ENCODE results near the gene SLC25A36. TPM values are rescaled to one million over a fixed set of nuclear protein-coding genes. Genes with fewer than 3 reads are reported as not detected.

The SLC25A36 gene, protein sequence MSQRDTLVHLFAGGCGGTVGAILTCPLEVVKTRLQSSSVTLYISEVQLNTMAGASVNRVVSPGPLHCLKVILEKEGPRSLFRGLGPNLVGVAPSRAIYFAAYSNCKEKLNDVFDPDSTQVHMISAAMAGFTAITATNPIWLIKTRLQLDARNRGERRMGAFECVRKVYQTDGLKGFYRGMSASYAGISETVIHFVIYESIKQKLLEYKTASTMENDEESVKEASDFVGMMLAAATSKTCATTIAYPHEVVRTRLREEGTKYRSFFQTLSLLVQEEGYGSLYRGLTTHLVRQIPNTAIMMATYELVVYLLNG
- 39.6 TPM for polyA plus RNA-seq (2013, experiment 1 of 2; ENCODE audit: insufficient read length)
- polyA plus RNA-seq (2013, experiment 2 of 2; ENCODE audit: insufficient read length) = 39.6 TPM

DNA sequence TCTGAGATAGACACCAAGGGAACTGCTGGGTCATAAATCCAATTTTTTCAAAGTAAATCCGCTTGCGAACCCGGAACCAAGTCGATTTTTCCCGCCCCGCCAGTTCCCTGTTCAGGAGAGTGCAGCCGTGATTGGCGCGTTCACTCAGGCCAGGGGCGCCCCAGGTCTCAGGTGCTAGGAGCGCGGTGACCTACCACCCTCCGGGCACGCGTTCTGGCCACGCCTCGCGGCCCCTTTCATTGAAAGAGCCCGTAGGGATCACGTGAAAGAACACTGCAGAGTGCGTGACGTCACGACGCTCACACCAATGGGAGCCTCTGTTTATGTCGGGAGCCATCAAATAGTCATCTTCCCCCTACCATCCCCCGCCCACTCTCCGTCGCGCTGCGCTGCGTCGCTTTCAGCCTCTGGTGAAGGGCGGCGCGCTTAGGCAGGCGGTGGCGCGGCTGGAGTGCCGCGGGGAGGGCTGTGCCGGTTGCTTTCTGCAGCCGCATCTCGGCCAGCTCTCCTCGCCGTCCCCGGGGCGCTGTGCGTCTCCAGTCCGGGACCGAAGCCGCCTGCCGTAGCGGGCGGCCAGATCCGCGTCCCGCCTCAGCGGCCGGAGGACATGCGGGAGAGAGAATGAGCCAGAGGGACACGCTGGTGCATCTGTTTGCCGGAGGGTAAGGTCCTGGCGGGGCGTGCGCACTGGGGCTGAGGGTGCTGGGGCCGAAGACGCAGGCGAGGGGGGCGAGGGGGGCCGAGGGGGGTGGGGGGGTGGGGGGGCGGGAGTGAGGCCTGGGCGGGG, at the start of gene SLC25A36:
SLC25A36 (plus strand) TSS at position 403 of the 787 bp plus-strand sequence; CDS start at position 622, 219 bp downstream.
- peak; percentile 98 for DNase-seq

DNA sequence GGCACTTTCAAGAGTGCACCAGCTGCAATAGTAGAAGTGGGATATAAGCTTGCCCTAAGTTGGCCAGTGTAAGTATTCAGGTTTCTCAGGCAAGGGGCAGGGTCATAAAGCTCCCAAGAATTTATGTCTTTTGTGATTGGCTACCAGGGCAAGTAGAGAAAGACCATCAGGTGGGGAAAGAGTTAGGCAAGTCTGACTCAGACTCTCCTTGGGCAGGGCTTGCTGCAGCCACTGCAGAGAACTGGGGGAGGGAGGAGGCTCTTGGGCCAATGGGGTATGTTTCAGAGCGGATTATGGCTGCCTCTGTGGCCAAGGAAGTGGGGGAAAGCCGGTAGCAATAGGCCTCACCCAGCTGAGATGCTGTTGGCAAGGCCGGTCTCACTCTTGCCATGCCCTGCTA, 44.6 kb upstream of the SLC25A36 start:
- DNase-seq = no peak

DNA sequence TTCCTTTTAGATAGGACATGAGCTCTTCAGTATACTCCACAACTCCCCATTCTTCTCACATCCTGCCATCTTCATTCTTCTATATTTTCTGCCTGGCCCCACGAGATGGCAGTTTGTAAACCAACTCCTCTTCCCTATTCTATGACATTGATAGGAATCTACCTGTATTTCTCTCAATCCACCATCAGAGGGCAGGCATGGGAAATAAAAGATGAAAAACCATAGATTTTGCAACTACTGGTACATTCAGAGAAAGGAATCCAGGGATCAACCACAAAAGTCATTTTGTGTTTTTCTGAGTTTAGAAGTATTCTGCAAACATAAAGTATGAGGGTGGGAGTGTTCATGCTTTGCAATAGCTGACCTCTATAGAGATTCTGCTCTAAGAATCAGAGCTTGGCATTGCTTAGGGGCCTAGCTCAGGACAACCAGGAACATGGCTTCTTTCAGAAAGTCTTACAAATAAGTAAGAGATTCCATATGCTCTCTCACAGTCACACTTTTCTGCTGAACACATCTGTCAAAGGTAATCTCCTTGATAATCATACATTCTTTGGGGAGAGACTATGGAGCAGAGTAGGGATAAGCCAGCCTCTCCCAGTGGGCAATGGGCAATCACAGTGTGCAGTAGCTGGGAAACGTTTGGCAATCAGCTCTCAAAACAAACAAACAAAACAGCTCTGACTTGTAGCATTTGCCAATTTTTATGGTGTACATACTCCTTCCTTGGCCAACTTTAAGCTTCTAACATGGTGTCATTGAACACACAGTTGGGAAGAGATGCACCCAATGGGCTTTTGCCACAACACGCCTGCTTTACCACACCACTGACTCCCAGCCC, 43.1 kb upstream of the SLC25A36 start:
- DNase-seq = peak; percentile 83

DNA sequence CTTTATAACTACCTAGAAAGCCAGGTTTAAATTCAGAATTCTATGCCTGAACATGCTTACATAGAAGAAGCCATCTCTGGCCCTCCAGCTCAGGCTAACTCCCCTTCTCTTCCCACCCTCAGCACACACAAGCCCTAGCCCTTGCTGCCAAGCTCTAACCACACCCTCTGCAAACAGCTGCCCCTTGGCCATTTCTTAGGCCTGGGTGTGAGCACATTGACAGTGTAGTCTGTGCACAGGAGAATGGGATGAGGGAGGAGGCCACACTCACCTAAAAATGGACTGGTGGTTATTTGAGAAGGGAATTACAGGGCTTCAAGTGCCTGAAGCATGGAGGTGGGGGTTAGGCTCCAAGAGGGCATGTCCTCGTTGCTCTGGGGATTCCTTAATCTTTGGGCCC, 42.3 kb upstream of the SLC25A36 start:
- DNase-seq = no peak

DNA sequence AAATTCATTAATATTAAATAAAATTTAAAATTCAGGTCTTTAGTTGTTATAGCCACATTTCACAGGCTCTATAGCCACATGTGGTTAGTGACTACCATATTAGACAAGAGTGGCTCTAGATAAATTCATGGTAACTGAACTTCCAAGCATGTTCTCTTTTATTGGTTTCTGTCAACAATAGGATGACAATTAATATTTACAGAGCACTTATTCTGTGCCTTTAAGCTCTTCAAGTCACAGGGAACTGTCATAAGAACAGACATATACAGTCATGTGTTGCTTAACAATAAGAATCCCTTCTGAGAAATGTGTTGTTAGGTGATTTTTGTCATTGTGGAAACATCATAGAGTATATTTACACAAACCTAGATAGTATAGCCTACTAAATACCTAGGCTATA, 38.8 kb upstream of the SLC25A36 start:
- no peak for DNase-seq

DNA sequence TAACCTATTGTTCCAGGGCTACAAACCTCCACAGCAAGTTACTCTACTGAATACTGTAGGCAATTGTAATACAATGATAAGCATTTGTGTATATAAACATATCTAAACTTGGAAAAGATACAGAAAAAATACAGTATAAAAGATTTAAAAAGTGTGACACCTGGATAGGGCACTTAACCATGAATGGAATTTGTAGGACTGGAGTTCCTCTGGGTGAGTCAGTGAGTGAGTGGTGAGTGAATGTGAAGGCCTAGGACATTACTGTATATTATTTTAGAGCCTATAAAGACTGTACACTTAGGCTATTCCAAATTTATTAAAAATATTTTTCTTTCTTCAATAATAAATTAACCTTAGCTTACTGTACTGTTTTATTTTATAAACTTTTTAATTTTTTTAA, 38.4 kb upstream of the SLC25A36 start:
- peak; percentile 6 for DNase-seq

DNA sequence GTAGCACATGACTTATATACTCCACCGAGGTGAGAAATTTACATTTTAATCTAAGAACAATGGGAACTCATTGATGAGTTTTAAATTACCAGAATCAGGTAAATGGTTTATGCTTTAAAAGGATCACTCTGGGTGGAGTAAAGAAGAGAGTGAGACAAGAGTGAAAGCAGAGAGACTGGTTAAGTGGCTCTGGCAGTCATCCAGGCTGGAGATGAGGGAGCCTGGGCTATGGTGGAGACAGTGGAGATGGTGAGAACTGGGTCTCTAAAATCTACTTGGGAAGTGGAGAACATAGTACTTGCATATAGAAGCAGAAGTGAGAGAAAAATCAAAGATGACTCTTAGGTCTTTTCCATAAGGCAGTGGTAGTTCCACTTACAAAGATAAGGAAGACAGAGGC, 37.1 kb upstream of the SLC25A36 start:
- no peak for DNase-seq

DNA sequence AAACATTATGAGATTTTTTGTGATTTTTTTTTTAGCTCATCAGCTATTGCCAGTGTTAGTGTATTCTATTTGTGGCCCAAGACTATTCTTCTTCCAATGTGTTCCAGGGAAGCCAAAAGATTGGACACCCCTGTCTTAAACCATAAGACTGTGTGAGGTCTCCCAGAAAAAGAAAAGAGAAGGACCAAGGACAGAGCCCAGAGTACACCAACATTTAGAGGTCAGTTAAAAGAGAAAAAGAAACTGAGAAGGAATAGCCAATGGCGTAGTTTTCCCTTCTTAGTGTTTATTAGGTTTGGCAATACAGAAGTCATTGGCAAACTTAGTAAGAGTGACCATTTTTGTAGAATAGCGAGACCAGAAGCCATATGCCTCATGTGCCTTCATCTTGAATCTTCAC, 36.1 kb upstream of the SLC25A36 start:
- DNase-seq = no peak

DNA sequence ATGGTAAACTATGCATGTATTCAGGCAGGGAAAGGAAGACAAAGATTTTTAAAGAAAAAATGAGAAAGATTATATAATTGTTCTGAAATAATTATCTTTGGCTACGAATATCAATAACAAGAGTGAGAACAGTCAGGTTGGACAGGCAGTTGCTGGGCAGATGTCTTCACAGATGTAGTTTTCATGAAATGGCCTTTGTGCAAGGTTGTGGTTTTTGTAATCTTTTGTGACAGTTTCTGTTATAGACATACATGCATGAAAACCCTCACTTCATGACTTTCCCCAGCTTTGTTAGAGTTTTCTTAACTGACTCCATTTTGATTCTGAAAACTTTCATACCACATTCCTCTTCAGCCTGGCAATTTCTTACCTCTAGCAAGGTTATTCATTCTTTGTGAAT, 34.9 kb upstream of the SLC25A36 start:
- DNase-seq = no peak

DNA sequence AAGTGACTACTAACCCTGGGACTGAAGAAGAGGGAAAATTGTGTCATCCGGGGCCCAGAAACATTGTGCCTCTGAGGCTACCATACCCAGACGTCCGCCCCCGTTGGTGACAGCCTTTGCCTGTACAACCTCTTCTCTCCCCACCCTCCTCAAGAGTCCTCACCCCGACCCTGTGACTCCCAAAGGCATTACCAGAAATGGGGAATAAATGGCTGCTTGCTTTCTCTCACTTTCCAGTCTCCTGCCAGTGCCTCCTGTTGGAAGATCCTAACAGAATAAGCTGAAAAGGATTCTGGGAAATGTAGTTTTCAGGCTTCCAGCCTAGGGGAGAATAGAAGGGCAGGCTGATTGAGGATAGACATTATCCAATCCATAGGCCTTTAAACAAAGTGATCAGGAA, 30.8 kb upstream of the SLC25A36 start:
- DNase-seq = no peak

DNA sequence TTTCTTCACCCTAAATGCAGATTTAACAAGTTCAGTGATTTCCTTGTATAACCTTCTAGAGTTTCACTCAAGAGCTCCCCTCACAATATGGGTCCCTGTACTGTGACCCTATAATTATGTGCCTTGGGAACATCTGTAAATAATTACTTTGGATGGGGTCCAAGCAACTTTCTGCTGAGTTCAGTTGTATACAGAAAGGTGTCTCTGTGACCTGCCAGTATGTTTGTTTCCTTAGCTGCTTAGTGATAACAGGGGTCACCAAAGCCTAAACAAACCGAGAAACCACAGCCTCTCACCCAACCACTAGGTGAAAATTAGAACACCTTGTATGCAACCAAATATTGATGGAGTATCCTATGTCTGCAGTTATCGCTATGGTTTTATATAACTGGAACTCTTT, 29.8 kb upstream of the SLC25A36 start:
- no peak for DNase-seq

DNA sequence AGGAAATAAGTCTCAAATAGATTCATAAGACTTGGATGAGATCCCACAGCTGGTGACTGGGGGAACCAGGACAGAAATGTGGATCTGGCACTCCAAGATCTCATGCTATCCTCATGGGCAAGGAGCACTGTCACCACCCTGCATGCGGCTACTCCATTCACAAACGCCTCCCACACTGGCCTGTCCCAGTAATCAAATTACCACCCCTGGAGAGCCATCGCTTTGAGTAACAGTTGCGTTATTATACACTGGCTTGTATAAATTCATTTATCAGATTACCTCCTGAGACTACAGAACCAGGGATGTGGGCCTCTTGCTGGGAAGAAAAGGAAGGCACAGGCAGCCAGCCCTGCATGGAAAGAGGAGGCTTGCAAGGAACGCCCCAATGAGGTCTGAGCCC, 27.9 kb upstream of the SLC25A36 start:
- DNase-seq = no peak

DNA sequence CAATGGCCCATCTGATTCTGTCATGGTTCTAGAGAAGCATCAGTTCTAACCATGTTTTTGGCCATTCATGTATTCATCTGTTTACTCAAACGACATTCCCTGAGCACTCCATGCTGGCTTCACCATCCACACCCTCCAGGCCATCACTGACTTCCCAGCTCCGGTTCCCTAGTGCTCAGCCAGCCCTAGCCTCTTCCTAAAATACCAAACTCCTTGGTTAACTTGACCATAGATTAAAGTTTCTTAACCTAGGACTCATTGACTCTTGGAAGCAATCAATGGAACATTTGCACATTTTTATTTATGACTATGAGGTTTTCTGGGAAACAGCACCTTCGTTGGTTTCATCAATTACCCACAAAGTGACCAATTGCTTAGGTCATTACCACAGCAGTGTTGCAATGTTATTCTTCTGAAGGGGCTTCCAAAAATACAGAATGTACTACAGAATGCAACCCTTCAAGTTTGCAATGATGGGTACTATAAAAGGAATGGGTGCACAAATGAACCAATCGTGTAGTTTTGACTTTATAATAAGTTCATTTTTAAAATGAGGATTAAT, 27.2 kb upstream of the SLC25A36 start:
- DNase-seq = no peak

DNA sequence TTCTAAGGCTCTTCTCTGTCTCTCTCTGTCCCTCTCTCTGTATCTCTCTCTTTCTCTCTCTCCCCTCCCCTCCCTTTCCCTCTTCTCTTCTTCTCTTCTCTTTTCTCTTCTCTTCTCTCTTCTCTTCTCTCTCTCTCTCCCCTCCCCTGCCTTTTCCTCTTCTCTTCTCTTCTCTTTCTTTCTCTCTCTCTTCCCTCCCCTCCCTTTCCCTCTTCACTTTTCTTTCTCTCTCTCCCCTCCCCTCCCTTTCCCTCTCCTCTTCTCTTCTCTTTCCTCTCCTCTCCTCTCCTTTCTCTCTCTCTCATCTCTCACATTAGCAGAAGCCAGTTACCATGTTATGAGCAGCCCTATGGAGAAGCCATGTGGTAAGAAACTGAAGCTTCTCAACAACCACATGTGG, 25.0 kb upstream of the SLC25A36 start:
- DNase-seq = no peak

DNA sequence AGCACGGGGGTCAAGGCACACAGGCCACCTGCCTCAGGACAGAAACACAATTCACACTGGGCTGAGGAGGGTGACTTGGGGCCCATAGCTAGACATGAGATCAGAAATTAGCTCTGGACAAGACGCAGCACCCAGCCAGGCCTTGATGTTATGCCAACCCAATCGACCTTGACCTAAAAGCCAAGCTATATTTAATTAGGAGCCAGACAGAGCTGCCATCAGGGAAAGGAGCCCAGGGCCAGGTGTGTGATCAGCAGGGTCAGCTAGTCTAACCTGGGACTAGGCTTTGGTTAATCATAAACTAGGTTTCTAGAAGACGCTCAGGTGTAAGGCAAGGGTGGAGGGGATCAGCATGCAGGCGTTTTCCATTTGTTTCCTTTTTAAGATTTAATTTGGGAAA, 23.9 kb upstream of the SLC25A36 start:
- DNase-seq = no peak

DNA sequence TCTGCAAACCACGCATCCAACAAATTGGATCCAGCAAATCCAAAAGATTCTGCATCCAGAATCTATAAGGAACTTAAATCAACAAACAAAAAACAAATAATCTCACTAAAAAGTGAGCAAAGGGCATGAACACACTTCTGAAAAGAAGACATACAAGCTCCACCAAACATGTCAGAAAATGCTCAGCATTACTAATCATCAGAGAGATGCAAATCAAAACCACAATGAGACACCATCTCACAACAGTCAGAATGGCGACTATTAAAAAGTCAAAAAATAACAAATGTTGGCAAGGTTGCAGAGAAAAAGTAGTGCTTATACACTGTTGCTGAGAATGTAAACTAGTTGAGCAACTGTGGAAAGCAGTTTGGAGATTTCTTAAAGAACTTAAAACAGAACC, 21.6 kb upstream of the SLC25A36 start:
- no peak for DNase-seq

DNA sequence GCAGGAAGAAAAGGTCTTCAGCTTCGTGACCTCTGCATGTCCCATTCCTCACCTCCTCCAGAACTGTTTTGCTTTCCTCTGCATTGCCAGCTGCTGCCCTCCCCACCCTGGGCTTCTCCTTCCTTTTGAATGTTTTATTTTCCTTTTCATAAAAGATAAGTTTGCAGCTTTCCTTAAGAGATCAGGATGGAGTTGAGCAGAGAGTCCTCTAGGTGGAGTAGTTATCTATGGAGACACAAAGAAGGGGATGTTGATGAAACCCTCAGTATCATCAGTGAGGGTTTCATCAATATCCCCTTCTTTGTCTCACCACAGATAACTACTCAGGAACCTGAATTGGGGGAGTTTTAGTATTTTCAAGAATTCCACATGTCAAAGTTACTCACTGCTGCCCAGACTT, 19.0 kb upstream of the SLC25A36 start:
- DNase-seq = no peak

DNA sequence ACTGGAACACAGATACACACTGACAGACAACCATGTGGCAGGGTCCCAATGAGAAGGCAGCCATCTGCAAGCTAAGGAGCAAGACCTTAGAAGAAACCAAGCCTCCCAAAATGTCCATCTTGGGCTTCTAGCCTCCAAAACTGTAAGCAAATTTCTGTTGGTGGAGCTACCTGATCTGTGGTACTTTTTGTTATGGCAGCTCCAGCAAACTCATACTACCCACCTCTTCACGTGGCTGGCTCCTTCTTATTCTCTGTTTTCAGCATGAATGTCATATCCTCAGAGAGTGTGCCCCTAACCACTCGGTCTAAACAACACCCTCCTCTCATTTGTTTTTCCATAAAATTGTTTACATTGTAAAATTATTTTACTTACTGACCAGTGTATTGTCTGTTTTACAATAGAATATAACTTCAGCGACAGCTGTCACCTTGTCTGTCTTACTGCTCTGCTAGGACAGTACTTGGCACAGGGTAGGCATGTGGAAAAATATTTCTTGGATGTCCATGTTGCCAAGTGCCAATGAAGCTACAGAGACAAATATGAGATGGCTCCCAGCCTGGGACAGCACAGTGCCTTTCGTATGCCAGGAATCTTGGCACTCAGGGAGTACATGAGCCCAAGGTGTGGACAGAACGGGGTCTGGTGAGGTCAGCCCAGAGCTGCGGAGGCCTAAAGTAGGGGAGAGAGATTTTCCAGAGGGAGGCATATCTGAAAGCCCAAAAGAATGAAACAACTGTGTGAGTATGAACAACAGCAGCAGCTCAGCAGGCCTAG, 17.4 kb upstream of the SLC25A36 start:
- no peak for DNase-seq

DNA sequence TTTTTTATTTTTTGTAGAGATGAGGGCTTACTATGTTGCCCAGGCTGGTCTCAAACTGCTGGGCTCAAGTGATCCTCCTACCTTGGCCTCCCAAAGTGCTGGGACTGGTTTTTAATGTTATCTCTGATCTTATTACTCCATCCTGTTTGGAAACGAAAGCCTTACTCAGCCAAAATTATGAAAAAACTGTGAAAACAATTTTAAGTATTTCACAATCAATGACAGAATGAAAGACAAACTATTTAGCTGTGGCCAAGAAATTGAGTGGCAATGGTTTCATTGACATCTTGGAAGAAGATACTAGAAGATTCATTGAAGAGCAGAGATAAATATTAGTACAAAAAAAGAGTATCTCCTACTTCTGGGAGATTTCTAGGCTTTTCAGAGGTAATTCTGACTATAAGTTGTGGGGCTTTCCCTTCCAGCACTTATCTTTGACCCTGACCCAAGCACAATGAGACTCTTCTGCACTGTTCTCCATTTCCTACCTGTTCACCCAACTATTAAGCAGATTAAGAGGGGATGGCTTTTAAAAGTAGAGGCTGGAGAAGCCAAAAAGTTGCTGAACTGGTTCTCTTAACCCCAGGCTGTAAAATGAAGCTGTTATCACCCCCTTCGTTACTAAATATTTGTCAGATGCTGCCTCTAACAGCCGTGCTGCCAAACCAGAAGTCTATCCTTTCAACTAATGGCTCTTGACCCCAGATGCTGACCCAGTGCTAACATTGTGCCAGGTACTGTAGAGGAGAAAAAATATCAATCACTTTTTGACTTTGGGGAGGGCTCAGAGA, 14.2 kb upstream of the SLC25A36 start:
- DNase-seq = no peak

DNA sequence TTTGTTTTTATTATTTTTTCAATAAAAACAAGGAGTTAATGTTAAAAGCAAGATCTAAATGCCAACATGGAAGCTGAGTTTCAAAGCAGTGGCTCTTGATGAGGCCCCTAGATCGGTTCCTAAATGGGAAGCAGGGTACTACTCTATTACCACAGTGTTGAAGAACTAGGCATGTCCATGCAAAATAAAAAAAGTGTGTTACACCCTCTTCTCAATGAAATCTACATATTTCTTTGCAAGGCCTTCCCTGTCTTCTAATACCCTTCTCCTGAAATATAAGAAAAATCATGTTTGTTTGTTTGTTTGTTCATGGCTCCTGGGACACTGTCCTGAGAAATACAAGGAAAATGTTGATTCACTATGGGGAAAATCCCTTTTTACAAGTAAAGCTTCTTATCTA, 12.2 kb upstream of the SLC25A36 start:
- no peak for DNase-seq

DNA sequence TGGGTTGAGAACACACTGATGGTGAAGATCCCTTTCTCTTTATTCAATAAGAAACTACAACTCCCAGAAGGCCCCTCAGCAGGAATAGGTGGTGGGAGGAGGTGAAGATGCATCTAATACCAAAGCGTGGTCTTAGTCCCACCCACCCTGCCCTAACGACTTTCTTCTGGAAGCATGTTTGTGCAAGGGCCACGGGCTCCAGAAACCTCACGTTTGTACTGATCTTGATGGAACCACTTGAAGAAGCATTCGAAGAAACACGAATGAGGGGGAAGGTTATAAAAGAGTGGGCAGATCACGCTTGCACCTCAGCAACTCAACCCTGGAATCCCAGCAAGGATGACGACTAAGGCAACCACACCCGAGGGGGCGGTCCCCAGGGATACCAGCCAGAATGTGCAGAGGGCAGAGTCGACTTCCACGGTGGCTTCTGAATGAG, 10.6 kb upstream of the SLC25A36 start:
- DNase-seq = no peak

Measured in fibroblast of skin of abdomen (primary cell).